GM12878 (cell line): ENCODE data around the gene MACF1. TPM values are rescaled to one million over a fixed set of nuclear protein-coding genes. Genes with fewer than 3 reads are reported as not detected.

Experiments
- ATAC-seq: fragments of 200-7000 bp; cut with Tn5 transposase; 3 replicates; pipeline ENCODE4 v1.9.1; 2020; ENCODE audit warnings: mild to moderate bottlenecking, moderate library complexity
- BruUV-seq: library from RNA; stranded (reverse); fragments of 400-500 nt; replicated peaks from 2 replicates; lab custom pipeline; 2021; lab: Mats Ljungman, UMichigan
- CTCF ChIA-PET: fragments of 300-600 bp; sonication (Branson Sonifier 250); formaldehyde crosslinking; extraction: SDS; loops from one replicate; lab custom pipeline; 2021; ENCODE audit warnings: inconsistent platforms; lab: Yijun Ruan, JAX
- POLR2A ChIA-PET: fragments of 350-600 bp; formaldehyde crosslinking; extraction: SDS; loops from one replicate; lab custom pipeline; 2021; ENCODE audit warnings: inconsistent platforms; lab: Charles Lee
- RAD21 ChIA-PET: fragments of 300-600 bp; sonication (Branson Sonifier 250); formaldehyde crosslinking; loops from one replicate; lab custom pipeline; 2023; ENCODE audit warnings: antibody characterized with exemption; ENCODE audit not compliant: unreplicated experiment; lab: Charles Lee
- SMC1A ChIA-PET: fragments of 300-600 bp; sonication (Branson Sonifier 250); formaldehyde crosslinking; loops from one replicate; lab custom pipeline; 2023; ENCODE audit not compliant: unreplicated experiment, uncharacterized antibody; lab: Charles Lee
- DNase-seq: peaks from one replicate; pipeline ENCODE4 v3.0.0-alpha.2; 2011; ENCODE audit warnings: low read depth, low spot score
- FAIRE-seq: peaks from 3 replicates; lab custom pipeline; 2011; peaks lifted over from hg19 to GRCh38; lab: Jason Lieb, UNC
- H2AFZ ChIP-seq: 2 replicates; pipeline ENCODE4 v1.6.0; 2011; ENCODE audit warnings: low read depth, low read length, control low read depth; ENCODE audit not compliant: control insufficient read depth
- H3K27ac ChIP-seq: 2 replicates; pipeline ENCODE4 v1.5.1; 2011; ENCODE audit warnings: control low read depth; ENCODE audit not compliant: control insufficient read depth, insufficient read depth
- H3K27me3 ChIP-seq, 2 experiments: replicated peaks in 1 of 2; 2 replicates each; pipeline versions ENCODE4 v1.6.0 to v1.6.1; 2011; ENCODE audit warnings: low read length in 1 of 2; ENCODE audit not compliant: control insufficient read depth in 2 of 2, insufficient read depth in 2 of 2
- H3K36me3 ChIP-seq, 2 experiments: 2 replicates each; pipeline ENCODE4 v1.5.1; 2011; ENCODE audit warnings: low read length in 1 of 2; ENCODE audit not compliant: control insufficient read depth in 2 of 2, insufficient read depth in 2 of 2
- H3K4me1 ChIP-seq: 2 replicates; pipeline ENCODE4 v1.6.1; 2011; ENCODE audit warnings: mild to moderate bottlenecking, low read length, moderate library complexity, mixed read lengths; ENCODE audit not compliant: control insufficient read depth, insufficient read depth
- H3K4me2 ChIP-seq: 2 replicates; pipeline ENCODE4 v1.6.0; 2011; ENCODE audit warnings: control low read depth; ENCODE audit not compliant: control insufficient read depth, insufficient read depth
- H3K4me3 ChIP-seq: fragments of 200-600 bp; sonication (generic); 2 replicates; pipeline ENCODE4 v1.5.1; 2016
- H3K79me2 ChIP-seq: 2 replicates; pipeline ENCODE4 v1.6.0; 2011; ENCODE audit warnings: low read length; ENCODE audit not compliant: control insufficient read depth, insufficient read depth
- H3K9ac ChIP-seq: 2 replicates; pipeline ENCODE4 v1.8.0; 2011; ENCODE audit warnings: low read length, control low read depth, mixed read lengths; ENCODE audit not compliant: control insufficient read depth, insufficient read depth
- H3K9me3 ChIP-seq: replicated peaks from 3 replicates; pipeline ENCODE4 v1.5.1; 2011; ENCODE audit warnings: mild to moderate bottlenecking, low read length; ENCODE audit not compliant: control insufficient read depth, insufficient read depth
- H4K20me1 ChIP-seq: 2 replicates; pipeline ENCODE4 v1.6.0; 2011; ENCODE audit not compliant: control insufficient read depth, insufficient read depth
- GABPA ChIP-seq: IDR thresholded peaks from 2 replicates; pipeline ENCODE4 v1.6.1; 2014; ENCODE audit warnings: antibody characterized with exemption, low read depth, mild to moderate bottlenecking, inconsistent platforms
- MTA2 ChIP-seq: fragments of 450-650 bp; IDR thresholded peaks from 2 replicates; pipeline ENCODE4 v1.6.1; 2016; ENCODE audit warnings: low read depth, mild to moderate bottlenecking, moderate library complexity
- STAT1 ChIP-seq: fragments of 450-650 bp; conservative IDR thresholded peaks from 2 replicates; pipeline ENCODE4 v1.6.1; 2014; ENCODE audit warnings: antibody characterized with exemption, mild to moderate bottlenecking
- SUZ12 ChIP-seq: fragments of 200-600 bp; sonication (generic); IDR thresholded peaks from one replicate; pipeline ENCODE4 v1.6.1; 2018; ENCODE audit warnings: antibody characterized with exemption, mild to moderate bottlenecking; ENCODE audit not compliant: unreplicated experiment
- WGBS: methylation state at CpG from one replicate; pipeline ENCODE4 v1.1.6; 2016; ENCODE audit warnings: low lambda C conversion rate; ENCODE audit not compliant: insufficient replicate concordance, insufficient coverage; ENCODE audit errors: missing lambda C conversion rate; 5-methylcytosine and 5-hydroxymethylcytosine counted together
- in situ Hi-C: fragments of 300-500 bp; cut with MboI; formaldehyde crosslinking; loops from 9 replicates; pipeline ENCODE4 v1.14.3; 2018; ENCODE audit warnings: mixed read lengths
- intact Hi-C: fragments of 100-400 bp; cut with micrococcal nuclease; formaldehyde crosslinking; loops from one replicate; pipeline ENCODE4 v1.14.2; 2022; ENCODE audit not compliant: unreplicated experiment
- polyA plus RNA-seq, 11 experiments: library from polyadenylated mRNA; depleted of rRNA in 4 of 11; unstranded in 6 of 11; stranded (reverse) in 5 of 11; fragments of >200 nt; fragmentation: Nextera tagmentation in 4 of 11; fragmentation: Illumina TruSeq in 1 of 11; extraction: Ambion mirVana in 4 of 11; extraction: Trizol in 1 of 11; gene quantifications; 1 replicate in 1 of 11; 2 replicates in 10 of 11; pipeline versions ENCODE4 v1.2.1 to v1.2.3, GENCODE V29; 2011 to 2016; ENCODE audit warnings: inconsistent platforms in 2 of 11, missing spikeins in 2 of 11, low read depth in 1 of 11
- total RNA-seq, 4 experiments: library from RNA; depleted of rRNA in 3 of 4; stranded (reverse); fragments of >200 nt in 3 of 4; fragmentation: Illumina TruSeq in 1 of 4; extraction: Trizol in 1 of 4; gene quantifications; 2 replicates each; pipeline versions ENCODE4 v1.2.1 to v1.2.3, GENCODE V29; 2013 to 2021
- TF ChIP-seq, protein P1 (sequence below): IDR thresholded peaks from 2 replicates; pipeline ENCODE4 v1.6.1; 2011; ENCODE audit warnings: borderline replicate concordance, low read depth, mild to moderate bottlenecking, moderate library complexity, mixed read lengths, low read length; ENCODE audit not compliant: insufficient read depth; ENCODE audit errors: extremely low read length
- TF ChIP-seq, protein P2 (sequence below): fragments of 450-650 bp; IDR thresholded peaks from 2 replicates; pipeline ENCODE4 v1.6.1; 2016; ENCODE audit warnings: mild to moderate bottlenecking, moderate library complexity, borderline replicate concordance

Gene MACF1
- total and polyA plus RNA-seq, 10 of the 15 experiments (the other 5 are each of a cell fraction or from before 2014, with no cell fraction given): 15.5 to 201 (median 76.9) TPM

DNA sequence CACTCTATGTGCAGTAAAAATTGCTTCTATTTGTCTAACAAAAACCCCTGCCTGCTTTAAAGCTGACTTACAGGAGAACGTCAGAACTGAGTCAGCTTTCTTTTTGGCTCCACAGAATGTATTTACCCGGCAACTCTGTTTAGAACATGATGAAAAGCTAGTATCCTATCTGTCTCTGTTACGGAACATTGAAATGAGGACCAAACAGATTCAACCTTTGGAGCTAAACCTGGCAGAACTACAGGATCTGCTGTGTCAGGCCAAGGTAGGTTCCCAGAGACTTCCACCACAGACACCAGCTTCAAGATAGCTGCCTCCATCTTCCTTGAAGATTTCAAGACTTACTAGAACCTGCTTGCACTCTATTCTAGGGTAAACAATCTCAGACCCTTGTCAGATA, 132.6 kb downstream of the MACF1 start (continued):
- TF ChIP-seq STAT1 (no peak), MTA2 (no peak)
- TF ChIP-seq, protein P1, sequence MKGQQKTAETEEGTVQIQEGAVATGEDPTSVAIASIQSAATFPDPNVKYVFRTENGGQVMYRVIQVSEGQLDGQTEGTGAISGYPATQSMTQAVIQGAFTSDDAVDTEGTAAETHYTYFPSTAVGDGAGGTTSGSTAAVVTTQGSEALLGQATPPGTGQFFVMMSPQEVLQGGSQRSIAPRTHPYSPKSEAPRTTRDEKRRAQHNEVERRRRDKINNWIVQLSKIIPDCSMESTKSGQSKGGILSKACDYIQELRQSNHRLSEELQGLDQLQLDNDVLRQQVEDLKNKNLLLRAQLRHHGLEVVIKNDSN: no peak

GRCh38 chr1:39342776-39343175, 138.3 kb downstream of the MACF1 start:
- no peaks in the 10 kb centered on the region for H3K4me1 ChIP-seq
- no peak overlapping the region for H3K4me3 ChIP-seq
- FAIRE-seq (no peak), DNase-seq (no peak), ATAC-seq (no peak)
- H2AFZ ChIP-seq: no peak overlapping the region
- H3K36me3 ChIP-seq: peaks cover 14 to 23% of the 10 kb centered on the region in 2 experiments
- no TSS peak for BruUV-seq
- in situ Hi-C loops (no loop called here), intact Hi-C loops (no loop called here)
- H3K9me3 ChIP-seq: no peaks in the 10 kb centered on the region
- no peak overlapping the region for H3K9ac ChIP-seq
- CTCF ChIA-PET: no interaction called here
- SMC1A ChIA-PET: no interaction called here
- H3K27ac ChIP-seq: no peak overlapping the region
- TF ChIP-seq SUZ12 (no peak), GABPA (no peak)
- TF ChIP-seq, protein P2, sequence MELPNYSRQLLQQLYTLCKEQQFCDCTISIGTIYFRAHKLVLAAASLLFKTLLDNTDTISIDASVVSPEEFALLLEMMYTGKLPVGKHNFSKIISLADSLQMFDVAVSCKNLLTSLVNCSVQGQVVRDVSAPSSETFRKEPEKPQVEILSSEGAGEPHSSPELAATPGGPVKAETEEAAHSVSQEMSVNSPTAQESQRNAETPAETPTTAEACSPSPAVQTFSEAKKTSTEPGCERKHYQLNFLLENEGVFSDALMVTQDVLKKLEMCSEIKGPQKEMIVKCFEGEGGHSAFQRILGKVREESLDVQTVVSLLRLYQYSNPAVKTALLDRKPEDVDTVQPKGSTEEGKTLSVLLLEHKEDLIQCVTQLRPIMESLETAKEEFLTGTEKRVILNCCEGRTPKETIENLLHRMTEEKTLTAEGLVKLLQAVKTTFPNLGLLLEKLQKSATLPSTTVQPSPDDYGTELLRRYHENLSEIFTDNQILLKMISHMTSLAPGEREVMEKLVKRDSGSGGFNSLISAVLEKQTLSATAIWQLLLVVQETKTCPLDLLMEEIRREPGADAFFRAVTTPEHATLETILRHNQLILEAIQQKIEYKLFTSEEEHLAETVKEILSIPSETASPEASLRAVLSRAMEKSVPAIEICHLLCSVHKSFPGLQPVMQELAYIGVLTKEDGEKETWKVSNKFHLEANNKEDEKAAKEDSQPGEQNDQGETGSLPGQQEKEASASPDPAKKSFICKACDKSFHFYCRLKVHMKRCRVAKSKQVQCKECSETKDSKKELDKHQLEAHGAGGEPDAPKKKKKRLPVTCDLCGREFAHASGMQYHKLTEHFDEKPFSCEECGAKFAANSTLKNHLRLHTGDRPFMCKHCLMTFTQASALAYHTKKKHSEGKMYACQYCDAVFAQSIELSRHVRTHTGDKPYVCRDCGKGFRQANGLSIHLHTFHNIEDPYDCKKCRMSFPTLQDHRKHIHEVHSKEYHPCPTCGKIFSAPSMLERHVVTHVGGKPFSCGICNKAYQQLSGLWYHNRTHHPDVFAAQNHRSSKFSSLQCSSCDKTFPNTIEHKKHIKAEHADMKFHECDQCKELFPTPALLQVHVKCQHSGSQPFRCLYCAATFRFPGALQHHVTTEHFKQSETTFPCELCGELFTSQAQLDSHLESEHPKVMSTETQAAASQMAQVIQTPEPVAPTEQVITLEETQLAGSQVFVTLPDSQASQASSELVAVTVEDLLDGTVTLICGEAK: peak; percentile 56; the same call in 1 of the 2 replicates
- no peaks in the 10 kb centered on the region for H3K27me3 ChIP-seq
- H3K79me2 ChIP-seq: no peaks in the 10 kb centered on the region
- POLR2A ChIA-PET: no interaction called here
- H4K20me1 ChIP-seq: no peaks in the 10 kb centered on the region
- no peak overlapping the region for H3K4me2 ChIP-seq
- RAD21 ChIA-PET: no interaction called here
- WGBS: 96% methylated on average over 3 of the region's 3 CpGs
